CD14-positive monocyte (primary cell): Measurements from ENCODE around the gene ALPK3. TPM values are rescaled to one million over a fixed set of nuclear protein-coding genes. Genes with fewer than 3 reads are reported as not detected.
A peak's percentile ranks its signal among the peaks of the same experiment; 100 is the strongest.

Experiments
- DNase-seq, 3 donors: peaks; one replicate each; pipeline ENCODE4 v3.0.0-alpha.2; 2011 to 2022
- H2AFZ ChIP-seq: 2 replicates; pipeline ENCODE4 v1.6.0; 2012; ENCODE audit warnings: mild to moderate bottlenecking, low read depth, low read length, inconsistent platforms; ENCODE audit not compliant: insufficient read depth, poor library complexity, severe bottlenecking
- H3K27ac ChIP-seq, 2 donors: 1 replicate in 1 of 2; 2 replicates in 1 of 2; pipeline ENCODE4 v1.5.1; 2012 to 2013; ENCODE audit warnings: low read length in 2 of 2, control low read depth in 1 of 2, inconsistent platforms in 1 of 2, low read depth in 1 of 2, mild to moderate bottlenecking in 1 of 2
- H3K27me3 ChIP-seq, 2 donors: one replicate each; pipeline versions ENCODE4 v1.6.0 to v1.6.1; 2011 to 2013; ENCODE audit warnings: low read length in 2 of 2; ENCODE audit not compliant: control insufficient read depth in 2 of 2, insufficient read depth in 2 of 2
- H3K36me3 ChIP-seq, 2 donors: replicated peaks in 1 of 2; 1 replicate in 1 of 2; 2 replicates in 1 of 2; pipeline versions ENCODE4 v1.5.1 to v1.6.1; 2012 to 2013; ENCODE audit warnings: low read length in 2 of 2, control low read depth in 1 of 2, inconsistent platforms in 1 of 2, mild to moderate bottlenecking in 1 of 2; ENCODE audit not compliant: insufficient read depth in 2 of 2, control insufficient read depth in 1 of 2
- H3K4me1 ChIP-seq, 2 donors: 1 replicate in 1 of 2; 2 replicates in 1 of 2; pipeline versions ENCODE4 v1.5.1 to v1.6.1; 2012 to 2013; ENCODE audit warnings: low read length in 2 of 2, control low read depth in 1 of 2, inconsistent platforms in 1 of 2, mild to moderate bottlenecking in 1 of 2, moderate library complexity in 1 of 2; ENCODE audit not compliant: insufficient read depth in 2 of 2, control insufficient read depth in 1 of 2
- H3K4me2 ChIP-seq: replicated peaks from 2 replicates; pipeline ENCODE3; 2012; ENCODE audit warnings: low read length, moderate library complexity, mild to moderate bottlenecking; ENCODE audit not compliant: poor library complexity, severe bottlenecking; ENCODE audit errors: extremely low read depth
- H3K4me3 ChIP-seq, 3 experiments: fragments of 200-600 bp in 1 of 3; sonication (generic) in 1 of 3; replicated peaks in 1 of 3; 1 replicate in 2 of 3; 2 replicates in 1 of 3; pipeline ENCODE4 v1.5.1; 2011 to 2013; ENCODE audit warnings: low read length in 3 of 3, mild to moderate bottlenecking in 3 of 3, control low read depth in 2 of 3, low read depth in 2 of 3, inconsistent platforms in 1 of 3, moderate library complexity in 1 of 3
- H3K79me2 ChIP-seq: 2 replicates; pipeline ENCODE4 v1.6.0; 2012; ENCODE audit warnings: mild to moderate bottlenecking, control low read depth, inconsistent platforms, low read length, moderate library complexity; ENCODE audit not compliant: insufficient read depth
- H3K9ac ChIP-seq: 2 replicates; pipeline ENCODE4 v1.6.0; 2017; ENCODE audit warnings: low read length, mild to moderate bottlenecking; ENCODE audit not compliant: insufficient read depth, poor library complexity, severe bottlenecking
- H3K9me3 ChIP-seq, 2 donors: replicated peaks in 1 of 2; 1 replicate in 1 of 2; 2 replicates in 1 of 2; pipeline versions ENCODE4 v1.5.1 to v1.6.1; 2012 to 2013; ENCODE audit warnings: low read length in 2 of 2, control low read depth in 1 of 2; ENCODE audit not compliant: control insufficient read depth in 1 of 2, insufficient read depth in 1 of 2
- H4K20me1 ChIP-seq: 2 replicates; pipeline ENCODE4 v1.6.0; 2012; ENCODE audit warnings: mild to moderate bottlenecking, low read length, control low read depth, moderate library complexity; ENCODE audit not compliant: insufficient read depth
- H3K27ac Mint-ChIP-seq, 7 donors: one replicate each; pipeline ENCODE4 v1.8.0; 2020; ENCODE audit warnings: mild to moderate bottlenecking in 7 of 7, mixed read lengths in 7 of 7, moderate library complexity in 6 of 7, inconsistent platforms in 2 of 7
- H3K27me3 Mint-ChIP-seq, 3 donors: one replicate each; pipeline ENCODE4 v1.8.0; 2021 to 2022; ENCODE audit warnings: low read depth in 3 of 3, mild to moderate bottlenecking in 3 of 3, mixed read lengths in 3 of 3, moderate library complexity in 3 of 3, inconsistent platforms in 1 of 3
- H3K36me3 Mint-ChIP-seq, 2 donors: one replicate each; pipeline ENCODE4 v1.8.0; 2020; ENCODE audit warnings: mixed read lengths in 2 of 2, inconsistent platforms in 1 of 2, mild to moderate bottlenecking in 1 of 2
- H3K4me1 Mint-ChIP-seq: one replicate; pipeline ENCODE4 v1.8.0; 2020; ENCODE audit warnings: mild to moderate bottlenecking, mixed read lengths
- H3K4me3 Mint-ChIP-seq, 2 donors: one replicate each; pipeline ENCODE4 v1.8.0; 2020; ENCODE audit warnings: mild to moderate bottlenecking in 2 of 2, mixed read lengths in 2 of 2, moderate library complexity in 1 of 2
- H3K9me3 Mint-ChIP-seq, 7 donors: one replicate each; pipeline ENCODE4 v1.8.0; 2020 to 2022; ENCODE audit warnings: mixed read lengths in 7 of 7, mild to moderate bottlenecking in 6 of 7, moderate library complexity in 6 of 7, inconsistent platforms in 2 of 7
- CTCF ChIP-seq: fragments of 200-600 bp; IDR thresholded peaks from one replicate; pipeline ENCODE4 v1.8.0; 2022; ENCODE audit warnings: antibody characterized with exemption, mild to moderate bottlenecking
- WGBS: methylation state at CpG from one replicate; pipeline ENCODE4 v1.1.5; 2013; ENCODE audit warnings: missing lambda C conversion rate; ENCODE audit not compliant: insufficient coverage; 5-methylcytosine and 5-hydroxymethylcytosine counted together
- intact Hi-C, 2 donors: fragments of 100-400 bp; cut with micrococcal nuclease; formaldehyde crosslinking; loops; one replicate each; pipeline versions ENCODE4 v1.15.0 to v1.15.1; 2023
- polyA plus RNA-seq, 3 donors: library from polyadenylated mRNA; depleted of rRNA in 1 of 3; unstranded in 2 of 3; stranded (reverse) in 1 of 3; fragments of 300-500 nt in 2 of 3; fragments of >200 nt in 1 of 3; fragmentation: Illumina TruSeq in 2 of 3; gene quantifications; 1 replicate in 2 of 3; 2 replicates in 1 of 3; pipeline ENCODE4 v1.2.3, GENCODE V29; 2012 to 2021

ALPK3 gene
- polyA plus RNA-seq, 3 donors: 0.02 to 0.12 TPM; not detected in 1

- H3K36me3 ChIP-seq: peaks cover 74 to 94% of the 10 kb centered on the region in 2 donors
- no peak overlapping the region for H2AFZ ChIP-seq
- WGBS: no CpG with 5 or more reads among the region's 7 CpGs
- H3K4me3 ChIP-seq: no peak overlapping the region
- Mint-ChIP-seq H3K4me1 (peaks cover under 1% of the 10 kb centered on the region), H3K9me3 (no peaks in the 10 kb centered on the region), H3K4me3 (no peak overlapping the region), H3K27me3 (peaks cover 0 to 2% (median 0%) of the 10 kb centered on the region in 3 donors), H3K36me3 (peaks cover 70 to 83% of the 10 kb centered on the region in 2 donors), H3K27ac (peak overlapping the region in 1 of 7 donors; percentile 6)
- DNase-seq: no peak
- H3K9me3 ChIP-seq: no peaks in the 10 kb centered on the region
- H3K4me2 ChIP-seq: no peak overlapping the region
- no peaks in the 10 kb centered on the region for H3K27me3 ChIP-seq
- peaks cover 96% of the 10 kb centered on the region for H4K20me1 ChIP-seq
- TF ChIP-seq CTCF: no peak
- H3K27ac ChIP-seq: peak overlapping the region in 1 of 2 donors; percentile 2
- no peak overlapping the region for H3K9ac ChIP-seq
- H3K79me2 ChIP-seq: peaks cover 85% of the 10 kb centered on the region
- H3K4me1 ChIP-seq: no peaks in the 10 kb centered on the region
- intact Hi-C loops: no loop called here
These were observed 23.6 kb upstream of the ALPK3 start for GRCh38 chr15:84793431-84794161.

- Histone ChIP-seq H3K4me2 (no peak overlapping the region), H3K4me1 (no peaks in the 10 kb centered on the region), H3K4me3 (no peak overlapping the region), H3K9ac (no peak overlapping the region), H2AFZ (no peak overlapping the region), H3K27me3 (no peaks in the 10 kb centered on the region), H3K27ac (peak overlapping the region in 1 of 2 donors; percentile 20), H3K79me2 (peaks cover 80% of the 10 kb centered on the region), H4K20me1 (peaks cover 96% of the 10 kb centered on the region), H3K9me3 (no peaks in the 10 kb centered on the region), H3K36me3 (peaks cover 79 to 94% of the 10 kb centered on the region in 2 donors)
- H3K4me3 Mint-ChIP-seq: no peak overlapping the region
- DNase-seq: no peak
- H3K9me3 Mint-ChIP-seq: no peaks in the 10 kb centered on the region
- WGBS: no CpG with 5 or more reads among the region's 4 CpGs
- intact Hi-C loops: no loop called here
- TF ChIP-seq CTCF: no peak
- H3K4me1 Mint-ChIP-seq: no peaks in the 10 kb centered on the region
- peak overlapping the region in 3 of 7 donors; percentile 8 to 57 (median 10) for H3K27ac Mint-ChIP-seq
- peaks cover 74 to 85% of the 10 kb centered on the region in 2 donors for H3K36me3 Mint-ChIP-seq
- peaks cover 0 to 2% (median 0%) of the 10 kb centered on the region in 3 donors for H3K27me3 Mint-ChIP-seq
These were observed 23.0 kb upstream of the ALPK3 start for GRCh38 chr15:84794162-84794547.
